Neural progenitor cell (in vitro differentiated cells): Measurements from ENCODE around the gene RBM19.

Experiments
- CTCF ChIP-seq: fragments of 200-600 bp; sonication (generic); IDR thresholded peaks from 2 replicates; pipeline ENCODE4 v1.5.1; 2017; ENCODE audit warnings: antibody characterized with exemption, mild to moderate bottlenecking
- EZH2 ChIP-seq: fragments of 200-600 bp; sonication (generic); IDR thresholded peaks from 2 replicates; pipeline ENCODE4 v1.6.1; 2017; ENCODE audit warnings: antibody characterized with exemption, mild to moderate bottlenecking, moderate library complexity

GRCh38 chr12:113939867-113940266, 26.3 kb downstream of the RBM19 start:
- TF ChIP-seq CTCF: no peak
- TF ChIP-seq EZH2: no peak
